ENCODE measurements around the gene SLC35A1. TPM values are rescaled to one million over a fixed set of nuclear protein-coding genes. Genes with fewer than 3 reads are reported as not detected.

Gene SLC35A1
- total and polyA plus RNA-seq, 2 of the 8 experiments (the other 6 are each of a cell fraction or from before 2014, with no cell fraction given): 4.7 to 9.2 TPM

DNA sequence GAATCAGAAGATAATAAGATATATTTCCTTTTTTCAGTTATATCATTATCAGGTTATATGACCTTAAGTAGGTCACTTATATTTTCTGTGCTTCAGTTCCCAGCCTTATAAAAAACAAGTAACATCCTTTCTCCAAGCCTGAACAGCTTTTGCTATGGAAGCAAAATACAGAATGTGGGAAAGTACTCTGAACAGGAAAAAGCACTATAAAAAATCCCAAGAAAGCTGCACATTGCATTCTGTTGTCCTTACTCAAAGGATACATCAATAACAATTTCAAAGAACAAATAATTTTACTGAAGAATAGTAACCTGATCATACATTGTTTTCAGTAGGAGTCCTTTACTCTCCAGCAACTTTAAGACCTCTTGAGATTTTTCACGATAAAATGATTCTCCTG is 56.4 kb downstream of the SLC35A1 start:
- no peaks in the 10 kb centered on the region for H3K79me1 ChIP-seq (ENCODE audit: low read depth, low read length)
- no peak overlapping the region for H3K4ac ChIP-seq (replicated peaks; ENCODE audit: insufficient read length, low read depth, low read length)
- H3K4me1 ChIP-seq (replicated peaks in 1 of 4; ENCODE audit: control insufficient read depth in 3 of 4, insufficient read depth in 4 of 4, low read length in 3 of 4): no peaks in the 10 kb centered on the region
- POLR2A ChIA-PET (ENCODE audit: partially characterized antibody): no interaction called here
- H3K56ac ChIP-seq (replicated peaks; ENCODE audit: insufficient read length, low read depth, low read length): no peak overlapping the region
- FAIRE-seq: no peak
- no peaks in the 10 kb centered on the region for H3K79me2 ChIP-seq (ENCODE audit: control insufficient read depth in 1 of 2, insufficient read depth in 2 of 2, low read length in 2 of 2)
- no peak overlapping the region for H3K9ac ChIP-seq (replicated peaks in 1 of 4; ENCODE audit: extremely low read depth in 1 of 4, low read depth in 3 of 4, low read length in 3 of 4)
- TF ChIP-seq CHD2 (IDR thresholded peaks at IDR 0.05; ENCODE audit: low read length): no peak
- TF ChIP-seq CREB1 (IDR thresholded peaks at IDR 0.05): no peak
- TF ChIP-seq SUZ12 (IDR thresholded peaks at IDR 0.05; ENCODE audit: low read length): no peak
- TF ChIP-seq MAFK (IDR thresholded peaks at IDR 0.05; ENCODE audit: low read depth, low read length): no peak
- TF ChIP-seq KDM1A (IDR thresholded peaks at IDR 0.05; ENCODE audit: borderline replicate concordance, low read length): no peak
- no peak for TF ChIP-seq CHD1 (IDR thresholded peaks at IDR 0.05; ENCODE audit: low read depth, low read length)
- no peak for TF ChIP-seq YY1 (IDR thresholded peaks at IDR 0.05; ENCODE audit: low read depth, low read length)
- no peak for TF ChIP-seq RAD21 (IDR thresholded peaks at IDR 0.05 in 1 of 2, conservative IDR thresholded peaks at IDR 0.05 in 1 of 2; ENCODE audit: low read depth in 2 of 2, low read length in 2 of 2)
- no peak overlapping the region for H3K27ac ChIP-seq (ENCODE audit: low read depth, low read length)
- H3K9me3 ChIP-seq (ENCODE audit: insufficient read depth in 2 of 2, low read depth in 1 of 2, low read length in 1 of 2): no peaks in the 10 kb centered on the region
- H3K27me3 ChIP-seq (replicated peaks in 1 of 4; ENCODE audit: control insufficient read depth in 3 of 4, extremely low read depth in 1 of 4, insufficient read depth in 3 of 4, low read length in 3 of 4): no peaks in the 10 kb centered on the region
- no peak overlapping the region for H4K91ac ChIP-seq (replicated peaks; ENCODE audit: insufficient read length, low read length)
- no peak for DNase-seq (ENCODE audit: low read depth in 1 of 2, low spot score in 2 of 2)
- CTCF ChIA-PET (ENCODE audit: partially characterized antibody): no interaction called here
- no peak overlapping the region for H3K23ac ChIP-seq (ENCODE audit: insufficient read length)
- no peaks in the 10 kb centered on the region for H3K23me2 ChIP-seq (ENCODE audit: low read depth, low read length)
- H2BK120ac ChIP-seq (replicated peaks; ENCODE audit: low read depth, low read length): no peak overlapping the region
- no peak overlapping the region for H3K4me2 ChIP-seq (ENCODE audit: insufficient read depth in 1 of 2, low read depth in 2 of 2, low read length in 2 of 2)
- no peak overlapping the region for H2BK15ac ChIP-seq (ENCODE audit: low read length)
- H4K5ac ChIP-seq (ENCODE audit: insufficient read length, low read depth, low read length): no peak overlapping the region
- H4K20me1 ChIP-seq (replicated peaks in 1 of 2; ENCODE audit: control insufficient read depth in 1 of 2, insufficient read depth in 2 of 2, low read length in 2 of 2): peaks cover 0 to 3% of the 10 kb centered on the region in 2 experiments
- H2AK5ac ChIP-seq (ENCODE audit: low read depth, low read length): no peak overlapping the region
- H2BK20ac ChIP-seq (ENCODE audit: low read length): no peak overlapping the region
- no peak overlapping the region for H2AFZ ChIP-seq (ENCODE audit: low read length)
- no peak overlapping the region for H2BK5ac ChIP-seq (ENCODE audit: low read depth, low read length)
- whole genome bisulfite sequencing, 2 experiments (ENCODE audit: extremely low coverage in 1 of 2, insufficient coverage in 1 of 2, insufficient read length in 1 of 2, insufficient replicate concordance in 2 of 2, low coverage in 1 of 2, low lambda C conversion rate in 2 of 2, missing lambda C conversion rate in 1 of 2): 90% methylated on average over 1 of the region's 1 CpG; no CpG with 5 or more reads in 1 of the 2 experiments
- H3K4me3 ChIP-seq (ENCODE audit: extremely low read depth in 1 of 4, insufficient read depth in 2 of 4, low read depth in 3 of 4, low read length in 4 of 4): no peak overlapping the region
- H3K18ac ChIP-seq (ENCODE audit: extremely low read depth, low read length): no peak overlapping the region
- H3K14ac ChIP-seq (ENCODE audit: insufficient read length): no peak overlapping the region
- peaks cover 0 to 29% (median 8%) of the 10 kb centered on the region in 4 experiments; a peak in 5 of 8 replicates for H3K36me3 ChIP-seq (ENCODE audit: control insufficient read depth in 2 of 4, insufficient read depth in 4 of 4, low read length in 3 of 4)
- no peak overlapping the region for H2BK12ac ChIP-seq (ENCODE audit: low read depth, low read length)
- H4K8ac ChIP-seq (ENCODE audit: extremely low read depth, insufficient read depth, low read length): no peak overlapping the region

All from H1 (cell line).